AG09309 (cell line): ENCODE data around the gene CLEC16A.

Experiments
- DNase-seq: peaks from one replicate; pipeline ENCODE4 v3.0.0-alpha.2; 2010; ENCODE audit warnings: low read depth
- H3K4me3 ChIP-seq: 2 replicates; pipeline ENCODE4 v1.5.1; 2011; ENCODE audit warnings: mild to moderate bottlenecking, low read depth, low read length, moderate library complexity; ENCODE audit not compliant: control insufficient read depth
- CTCF ChIP-seq: IDR thresholded peaks from 2 replicates; pipeline ENCODE4 v1.5.1; 2011; ENCODE audit warnings: mild to moderate bottlenecking, low read depth, low read length, inconsistent platforms; ENCODE audit not compliant: insufficient read depth, control insufficient read depth; ENCODE audit errors: missing control alignments

CLEC16A gene

GRCh38 chr16:11155284-11155806, 211.0 kb downstream of the CLEC16A start:
- TF ChIP-seq CTCF, result no peak
- H3K4me3 ChIP-seq, result no peak overlapping the region
- peak; percentile 11 for DNase-seq

GRCh38 chr16:11156401-11156800, 212.0 kb downstream of the CLEC16A start:
- DNase-seq, result no peak
- no peak for TF ChIP-seq CTCF
- no peak overlapping the region for H3K4me3 ChIP-seq

- no peak overlapping the region for H3K4me3 ChIP-seq
- no peak for TF ChIP-seq CTCF
- no peak for DNase-seq
These were observed 212.8 kb downstream of the CLEC16A start for GRCh38 chr16:11157143-11157542.

GRCh38 chr16:11158018-11158417, 213.7 kb downstream of the CLEC16A start:
- H3K4me3 ChIP-seq, result no peak overlapping the region
- no peak for DNase-seq
- no peak for TF ChIP-seq CTCF

GRCh38 chr16:11159282-11159681, 214.9 kb downstream of the CLEC16A start:
- no peak overlapping the region for H3K4me3 ChIP-seq
- TF ChIP-seq CTCF, result no peak
- no peak for DNase-seq

- no peak for DNase-seq
- no peak for TF ChIP-seq CTCF
These were observed 216.3 kb downstream of the CLEC16A start for GRCh38 chr16:11160676-11161115.

GRCh38 chr16:11161439-11161838, 217.1 kb downstream of the CLEC16A start:
- no peak overlapping the region for H3K4me3 ChIP-seq
- TF ChIP-seq CTCF, result no peak
- no peak for DNase-seq

More at GRCh38 chr16:11160676-11161115, 216.3 kb downstream of the CLEC16A start:
- no peak overlapping the region for H3K4me3 ChIP-seq
